Astrocyte (in vitro differentiated cells and primary cell): ENCODE results near the gene RNF157.

ENCODE experiments used
- CTCF ChIP-seq: IDR thresholded peaks from 2 replicates; pipeline ENCODE4 v1.5.1; 2011; ENCODE audit warnings: low read depth, mild to moderate bottlenecking, inconsistent platforms, low read length, moderate library complexity; ENCODE audit not compliant: insufficient read depth
- EZH2 ChIP-seq: IDR thresholded peaks from 2 replicates; pipeline ENCODE4 v1.6.1; 2012; ENCODE audit warnings: mild to moderate bottlenecking, low read length, inconsistent platforms; ENCODE audit not compliant: insufficient read depth

GRCh38 chr17:76278268-76278908, 38.1 kb upstream of the RNF157 start:
- no peak for TF ChIP-seq CTCF
- no peak for TF ChIP-seq EZH2
